ENCODE measurements around the gene COPG1. TPM values are rescaled to one million over a fixed set of nuclear protein-coding genes. Genes with fewer than 3 reads are reported as not detected.

The COPG1 gene
- total RNA-seq, 1 experiment from 2014 or later: 157 TPM

DNA sequence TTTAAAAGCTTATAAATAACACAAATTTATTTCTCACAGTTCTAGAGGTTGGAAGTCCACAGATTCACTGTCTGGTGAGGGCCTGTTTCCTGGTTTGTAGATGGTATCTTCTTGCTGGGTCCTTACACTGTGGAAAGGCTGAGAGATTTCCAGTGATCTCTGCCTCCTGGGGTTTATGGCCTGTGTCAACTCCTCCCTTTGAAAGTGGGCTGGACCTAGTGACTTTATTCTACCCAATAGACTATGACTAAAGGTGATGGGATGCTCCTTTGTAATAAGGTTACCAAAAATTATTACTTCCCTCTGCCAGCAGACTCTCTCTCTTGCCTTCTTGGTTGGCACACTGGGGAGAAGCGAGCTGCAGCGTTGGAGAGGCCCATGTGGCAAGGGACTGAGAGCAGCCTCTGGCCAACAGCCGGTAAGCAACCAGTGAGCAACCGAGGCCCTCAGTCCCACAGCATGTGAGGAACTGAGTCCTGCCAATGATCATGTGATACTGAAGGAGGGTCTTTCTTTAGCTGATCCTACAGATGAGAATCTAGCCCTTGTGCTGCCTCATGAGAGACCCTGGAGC lies 14.0 kb upstream of the COPG1 start:
- intact Hi-C loops (cut with micrococcal nuclease; ENCODE audit: unreplicated experiment): no loop called here
- Histone ChIP-seq H3K36me3 (ENCODE audit: insufficient read depth, low read length, poor library complexity, severe bottlenecking) (no peaks in the 10 kb centered on the region), H3K27ac (ENCODE audit: low read depth, low read length, poor library complexity, severe bottlenecking) (no peak overlapping the region), H3K4me3 (ENCODE audit: low read depth, low read length, poor library complexity, severe bottlenecking) (no peak overlapping the region), H3K4me1 (ENCODE audit: insufficient read depth, low read length, poor library complexity, severe bottlenecking) (peaks cover 4% of the 10 kb centered on the region), H3K27me3 (replicated peaks; ENCODE audit: insufficient read depth, low read depth, low read length, poor library complexity) (no peaks in the 10 kb centered on the region), H3K9me3 (ENCODE audit: low read depth, low read length, poor library complexity, severe bottlenecking) (no peaks in the 10 kb centered on the region)
- no peak for TF ChIP-seq EZH2 (IDR thresholded peaks at IDR 0.05; ENCODE audit: borderline replicate concordance, low read depth, low read length, poor library complexity, severe bottlenecking)
- TF ChIP-seq, protein P1, sequence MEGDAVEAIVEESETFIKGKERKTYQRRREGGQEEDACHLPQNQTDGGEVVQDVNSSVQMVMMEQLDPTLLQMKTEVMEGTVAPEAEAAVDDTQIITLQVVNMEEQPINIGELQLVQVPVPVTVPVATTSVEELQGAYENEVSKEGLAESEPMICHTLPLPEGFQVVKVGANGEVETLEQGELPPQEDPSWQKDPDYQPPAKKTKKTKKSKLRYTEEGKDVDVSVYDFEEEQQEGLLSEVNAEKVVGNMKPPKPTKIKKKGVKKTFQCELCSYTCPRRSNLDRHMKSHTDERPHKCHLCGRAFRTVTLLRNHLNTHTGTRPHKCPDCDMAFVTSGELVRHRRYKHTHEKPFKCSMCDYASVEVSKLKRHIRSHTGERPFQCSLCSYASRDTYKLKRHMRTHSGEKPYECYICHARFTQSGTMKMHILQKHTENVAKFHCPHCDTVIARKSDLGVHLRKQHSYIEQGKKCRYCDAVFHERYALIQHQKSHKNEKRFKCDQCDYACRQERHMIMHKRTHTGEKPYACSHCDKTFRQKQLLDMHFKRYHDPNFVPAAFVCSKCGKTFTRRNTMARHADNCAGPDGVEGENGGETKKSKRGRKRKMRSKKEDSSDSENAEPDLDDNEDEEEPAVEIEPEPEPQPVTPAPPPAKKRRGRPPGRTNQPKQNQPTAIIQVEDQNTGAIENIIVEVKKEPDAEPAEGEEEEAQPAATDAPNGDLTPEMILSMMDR (conservative IDR thresholded peaks at IDR 0.05; ENCODE audit: low read depth, low read length): no peak
- BruUV-seq (replicated peaks): no TSS peak
- CTCF ChIA-PET: interaction anchor here (0.6 kb wide), 1 partner anchor 219 kb away, joined by 3 read pairs; no protein-coding TSS in a partner anchor
- POLR2A ChIA-PET (ENCODE audit: low non-redundant PET): no interaction called here
- no peak for DNase-seq (ENCODE audit: low spot score)

DNA sequence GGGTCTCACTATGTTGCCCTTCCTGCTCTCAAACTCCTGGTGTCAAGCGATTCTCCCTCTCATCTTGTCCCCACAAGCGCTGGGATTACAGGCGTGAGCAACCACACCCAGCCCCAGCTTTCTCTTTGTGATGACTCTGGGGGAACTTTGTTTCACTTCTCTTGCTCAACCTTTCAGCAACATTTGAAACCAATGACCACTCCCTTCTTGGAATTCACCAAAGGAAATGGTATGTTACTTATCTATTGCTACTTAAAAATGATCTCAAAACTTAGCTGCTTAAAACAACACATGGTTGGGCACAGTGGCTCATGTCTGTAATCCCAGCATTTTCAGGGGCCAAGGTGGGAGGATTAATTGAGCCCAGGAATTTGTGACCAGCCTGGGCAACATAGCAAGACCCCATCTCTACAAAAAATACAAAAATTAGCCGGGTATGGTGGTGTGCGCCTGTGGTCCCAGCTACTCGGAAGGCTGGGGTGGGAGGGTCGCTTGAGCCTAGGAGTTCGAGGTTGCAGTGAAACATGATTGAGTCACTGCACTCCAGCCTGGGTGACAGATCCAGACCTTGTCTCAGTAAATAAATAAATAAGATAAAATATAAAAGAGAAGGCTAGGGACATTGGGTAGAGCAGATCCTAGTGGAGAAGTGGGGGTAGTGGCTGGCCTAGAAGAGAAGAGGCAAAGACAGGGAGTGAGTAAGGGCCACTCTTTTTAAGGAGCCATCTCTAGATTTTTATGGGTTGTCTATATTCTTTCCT lies 10.3 kb upstream of the COPG1 start:
- H3K27ac ChIP-seq (ENCODE audit: low read depth, low read length, poor library complexity, severe bottlenecking): no peak overlapping the region
- TF ChIP-seq, protein P1 (conservative IDR thresholded peaks at IDR 0.05; ENCODE audit: low read depth, low read length): no peak
- TF ChIP-seq EZH2 (IDR thresholded peaks at IDR 0.05; ENCODE audit: borderline replicate concordance, low read depth, low read length, poor library complexity, severe bottlenecking): no peak
- intact Hi-C loops (cut with micrococcal nuclease; ENCODE audit: unreplicated experiment): no loop called here
- no peaks in the 10 kb centered on the region for H3K27me3 ChIP-seq (replicated peaks; ENCODE audit: insufficient read depth, low read depth, low read length, poor library complexity)
- ChIA-PET CTCF (no interaction called here), POLR2A (ENCODE audit: low non-redundant PET) (no interaction called here)
- no peaks in the 10 kb centered on the region for H3K9me3 ChIP-seq (ENCODE audit: low read depth, low read length, poor library complexity, severe bottlenecking)
- no peak for DNase-seq (ENCODE audit: low spot score)
- peaks cover 5% of the 10 kb centered on the region for H3K4me1 ChIP-seq (ENCODE audit: insufficient read depth, low read length, poor library complexity, severe bottlenecking)
- H3K36me3 ChIP-seq (ENCODE audit: insufficient read depth, low read length, poor library complexity, severe bottlenecking): no peaks in the 10 kb centered on the region
- no peak overlapping the region for H3K4me3 ChIP-seq (ENCODE audit: low read depth, low read length, poor library complexity, severe bottlenecking)
- no TSS peak for BruUV-seq (replicated peaks)

DNA sequence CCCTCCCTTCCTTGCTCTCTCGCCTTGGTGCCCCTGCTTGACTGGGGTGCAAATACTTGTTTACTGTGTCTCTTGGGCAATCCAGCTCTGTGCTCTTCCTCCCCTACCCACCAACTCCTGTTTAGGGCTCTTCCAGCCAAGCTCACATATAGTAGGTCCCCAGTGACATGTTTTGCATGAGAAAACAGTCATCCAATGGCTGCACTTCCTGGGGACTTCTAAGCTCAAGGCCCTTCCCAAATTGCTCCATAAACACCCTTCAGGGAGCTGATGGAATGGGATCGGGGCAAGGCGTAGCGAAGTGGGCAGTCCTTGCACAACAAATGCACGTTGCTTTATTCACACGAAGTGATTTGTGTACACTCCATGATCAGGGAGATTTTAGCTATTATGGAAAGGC lies 9.4 kb upstream of the COPG1 start:
- no peak for TF ChIP-seq EZH2 (IDR thresholded peaks at IDR 0.05; ENCODE audit: borderline replicate concordance, low read depth, low read length, poor library complexity, severe bottlenecking)
- TF ChIP-seq, protein P1 (conservative IDR thresholded peaks at IDR 0.05; ENCODE audit: low read depth, low read length): no peak
- CTCF ChIA-PET: no interaction called here
- Histone ChIP-seq H3K27ac (ENCODE audit: low read depth, low read length, poor library complexity, severe bottlenecking) (no peak overlapping the region), H3K4me3 (ENCODE audit: low read depth, low read length, poor library complexity, severe bottlenecking) (no peak overlapping the region), H3K36me3 (ENCODE audit: insufficient read depth, low read length, poor library complexity, severe bottlenecking) (no peaks in the 10 kb centered on the region), H3K4me1 (ENCODE audit: insufficient read depth, low read length, poor library complexity, severe bottlenecking) (peaks cover 5% of the 10 kb centered on the region), H3K27me3 (replicated peaks; ENCODE audit: insufficient read depth, low read depth, low read length, poor library complexity) (no peaks in the 10 kb centered on the region), H3K9me3 (ENCODE audit: low read depth, low read length, poor library complexity, severe bottlenecking) (no peaks in the 10 kb centered on the region)
- no TSS peak for BruUV-seq (replicated peaks)
- intact Hi-C loops (cut with micrococcal nuclease; ENCODE audit: unreplicated experiment): no loop called here
- no peak for DNase-seq (ENCODE audit: low spot score)
- POLR2A ChIA-PET (ENCODE audit: low non-redundant PET): no interaction called here
